Measurements from ENCODE around the gene GGCX.
"Not testable (repeated sequence)": the region's sequence is repeated elsewhere in the genome, so short reads cannot be mapped to it uniquely, and the experiment has no call there.

Gene GGCX

DNA sequence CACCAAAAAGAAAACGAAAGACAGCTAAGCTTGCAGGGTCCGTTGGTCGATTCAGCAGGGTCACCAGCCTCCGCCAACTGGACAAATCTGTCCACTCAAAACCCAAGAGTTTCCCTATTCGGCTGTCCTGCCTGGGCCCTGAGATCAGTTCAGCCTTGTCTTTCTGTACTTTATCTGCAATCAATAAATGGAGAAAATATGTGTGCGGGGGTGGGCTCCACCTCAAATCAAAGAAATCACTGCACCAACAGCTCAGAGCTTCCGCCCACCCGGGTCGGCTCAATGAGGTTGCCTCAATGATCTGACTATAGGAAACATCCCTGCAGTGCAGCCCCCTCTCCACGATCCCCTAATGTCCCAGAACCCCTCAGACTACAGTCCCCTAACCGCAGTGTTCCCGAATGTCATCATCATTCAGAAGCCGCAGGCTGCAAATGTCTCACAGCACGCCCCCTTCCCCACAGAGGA lies 447 bp downstream of the GGCX start:
- no peak for DNase-seq

DNA sequence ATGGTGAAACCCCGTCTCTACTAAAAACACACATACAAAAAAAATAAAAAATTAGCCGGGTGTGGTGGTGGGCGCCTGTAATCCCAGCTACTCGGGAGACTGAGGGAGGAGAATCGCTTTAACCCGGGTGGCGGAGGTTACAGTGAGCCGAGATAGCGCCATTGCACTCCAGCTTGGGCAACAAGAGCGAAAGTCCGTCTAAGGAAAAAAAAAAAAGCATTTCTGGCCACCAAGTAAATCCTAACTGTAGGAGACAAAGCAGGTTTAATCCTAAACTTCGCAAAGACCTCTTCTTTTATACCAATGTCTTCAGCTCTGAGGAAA lies 928 bp downstream of the GGCX start:
- not testable (repeated sequence) for DNase-seq

- DNase-seq: no peak
Observed at GRCh38 chr2:85558160-85558559, 3.1 kb downstream of the GGCX start.

DNA sequence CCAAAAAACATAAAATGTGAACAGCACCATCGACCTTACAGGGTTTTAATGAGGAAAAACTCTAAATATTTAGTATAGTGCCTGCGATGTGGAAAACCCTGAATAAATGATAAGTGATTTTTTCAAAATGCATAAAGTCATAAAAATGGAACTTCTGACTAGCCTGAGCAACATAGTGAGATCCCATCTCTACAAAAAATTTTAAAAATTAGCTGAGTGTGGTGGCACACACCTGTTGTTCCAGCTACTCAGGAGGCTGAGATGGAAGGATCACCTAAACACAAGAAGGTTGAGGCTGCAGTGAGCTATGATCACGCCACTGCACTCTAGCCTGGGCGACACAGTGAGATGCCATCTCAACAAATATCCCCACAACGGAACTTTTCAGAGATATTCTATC lies 4.2 kb downstream of the GGCX start:
- DNase-seq: no peak

DNA sequence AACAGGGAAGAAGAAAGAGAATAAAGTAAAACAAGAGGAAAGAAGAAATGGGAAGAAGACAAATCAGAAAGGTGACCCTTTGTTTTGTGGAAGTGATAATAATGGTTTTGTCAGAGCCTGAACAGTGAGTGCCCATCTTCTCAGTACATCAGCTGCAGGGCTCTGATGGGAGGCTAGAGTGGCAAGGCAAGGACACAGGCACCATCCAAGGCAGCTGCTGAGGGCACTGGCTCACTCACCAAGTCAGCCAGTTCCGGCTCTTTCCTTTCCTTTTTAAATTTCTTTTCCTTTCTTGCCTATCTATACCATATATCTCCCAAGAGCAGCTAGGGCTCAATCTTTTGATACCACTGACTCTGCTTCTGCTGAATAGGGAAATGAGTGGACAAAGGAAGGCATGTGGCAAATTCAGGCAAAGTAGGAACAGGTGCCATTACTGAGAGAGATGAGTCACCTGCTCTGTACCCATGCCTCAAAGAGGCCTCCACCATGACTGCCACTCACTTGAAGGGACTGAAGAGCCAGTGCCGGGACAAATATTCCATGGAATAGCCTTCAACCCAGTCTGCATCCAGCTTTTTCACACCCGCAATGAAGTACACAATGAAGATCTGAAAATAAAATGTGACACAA lies 6.2 kb downstream of the GGCX start:
- DNase-seq: no peak

DNA sequence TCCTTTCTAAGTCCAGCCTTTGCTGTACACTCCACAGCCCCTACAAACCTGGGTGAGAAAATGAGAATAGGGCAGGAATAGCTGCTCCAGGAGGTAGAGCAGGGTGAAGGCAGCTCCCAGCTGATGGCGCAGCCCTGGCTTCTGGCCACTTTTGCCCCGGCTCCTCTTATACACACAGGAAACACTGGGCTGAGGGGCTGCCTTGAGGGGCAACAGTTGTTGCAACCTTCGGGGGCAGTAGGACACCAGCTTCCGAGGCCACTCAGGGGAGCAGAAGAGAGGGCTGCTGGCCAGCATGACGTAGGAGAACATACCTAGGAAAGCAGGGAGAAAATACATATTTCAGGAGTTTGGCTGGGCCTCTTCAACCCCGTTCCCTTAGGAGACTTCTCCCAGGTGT lies 8.1 kb downstream of the GGCX start:
- DNase-seq: no peak

- peak; percentile 75 for DNase-seq
Observed at GRCh38 chr2:85551698-85552678, 9.3 kb downstream of the GGCX start.

DNA sequence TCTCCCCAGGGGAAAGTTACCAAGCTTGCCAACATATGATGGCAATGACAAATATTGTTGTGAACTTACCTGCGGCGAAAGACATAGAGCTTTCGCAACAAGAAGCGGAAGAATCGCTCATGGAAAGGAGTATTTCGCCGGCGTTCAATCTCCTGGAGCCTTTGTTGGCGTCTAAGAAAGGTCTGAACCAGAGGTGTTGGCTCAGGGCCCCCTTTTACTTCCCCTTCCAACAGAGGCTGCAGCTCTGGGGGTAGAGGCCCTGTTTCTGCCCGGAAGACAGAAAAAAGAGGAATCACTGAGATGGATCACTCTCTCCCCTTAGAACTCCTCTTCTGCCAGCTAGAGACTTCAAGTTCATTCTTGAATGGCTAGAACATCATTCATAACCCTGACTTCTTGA lies 10.8 kb downstream of the GGCX start:
- DNase-seq: no peak

GRCh38 chr2:85549826-85550225 lies 11.5 kb downstream of the GGCX start:
- no peak for DNase-seq

DNA sequence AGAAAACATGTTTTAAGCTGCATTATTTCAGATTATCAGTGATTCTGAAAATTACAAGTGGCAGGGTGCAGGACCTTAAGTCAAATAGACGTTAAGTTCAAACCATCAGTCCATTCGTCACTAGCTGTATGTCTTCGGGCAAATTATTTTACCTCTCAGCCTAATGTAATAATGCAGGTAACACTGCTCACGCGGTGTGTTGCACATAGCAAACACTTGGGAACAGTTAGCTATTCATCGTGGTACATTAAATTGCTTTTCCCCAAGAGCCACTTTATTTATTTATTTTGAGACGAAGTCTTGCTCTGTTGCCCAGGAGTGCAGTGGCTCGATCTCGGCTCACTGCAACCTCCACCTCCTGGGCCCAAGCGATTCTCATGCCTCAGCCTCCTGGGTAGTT lies 12.2 kb downstream of the GGCX start:
- DNase-seq: no peak

DNA sequence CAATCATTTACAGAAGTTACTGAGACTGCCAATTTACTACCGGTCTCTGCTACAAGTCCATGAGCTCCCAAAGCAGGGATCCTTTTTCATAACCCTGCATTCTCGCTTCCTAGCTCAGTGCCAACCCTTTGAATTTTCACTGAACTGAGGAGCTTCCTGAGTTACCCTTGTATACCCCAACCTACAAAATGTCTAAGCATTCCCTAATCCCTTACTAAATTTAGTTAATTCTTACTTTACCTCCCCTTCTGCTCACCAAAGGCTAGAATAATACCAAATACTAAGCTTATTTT lies 12.7 kb downstream of the GGCX start:
- DNase-seq: no peak

GRCh38 chr2:85547859-85548607 lies 13.3 kb downstream of the GGCX start:
- no peak for DNase-seq

- no peak for DNase-seq
Observed at GRCh38 chr2:85547089-85547858, 14.0 kb downstream of the GGCX start.

DNA sequence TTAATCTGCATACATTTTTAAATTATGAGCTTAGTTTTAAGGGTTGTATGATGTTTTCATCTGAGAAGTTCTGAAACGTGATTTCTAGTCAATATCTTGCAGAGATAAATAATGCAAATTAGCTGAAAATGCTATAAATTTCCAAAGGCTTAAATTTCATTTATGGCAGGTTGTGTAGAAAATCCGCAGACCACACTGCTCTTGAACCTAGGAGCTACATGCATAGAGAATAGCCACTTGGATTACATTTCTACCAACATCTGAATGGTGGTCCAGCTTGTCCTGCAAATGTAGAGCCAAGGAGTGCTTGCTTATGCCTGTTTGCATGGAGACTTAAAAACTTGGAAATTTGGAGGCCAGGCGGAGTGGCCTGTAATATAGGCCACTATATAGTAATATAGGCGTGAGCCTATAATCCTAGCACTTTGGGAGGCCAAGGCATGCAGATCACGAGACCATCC lies 15.5 kb downstream of the GGCX start:
- DNase-seq: no peak

- not testable (repeated sequence) for DNase-seq
Observed at GRCh38 chr2:85544915-85545779, 16.1 kb downstream of the GGCX start.

GRCh38 chr2:85544254-85544691 lies 17.0 kb downstream of the GGCX start:
- not testable (repeated sequence) for DNase-seq

GRCh38 chr2:85542777-85543176 lies 18.5 kb downstream of the GGCX start:
- DNase-seq: no peak

GRCh38 chr2:85541753-85542457 lies 19.4 kb downstream of the GGCX start:
- no peak for DNase-seq

DNA sequence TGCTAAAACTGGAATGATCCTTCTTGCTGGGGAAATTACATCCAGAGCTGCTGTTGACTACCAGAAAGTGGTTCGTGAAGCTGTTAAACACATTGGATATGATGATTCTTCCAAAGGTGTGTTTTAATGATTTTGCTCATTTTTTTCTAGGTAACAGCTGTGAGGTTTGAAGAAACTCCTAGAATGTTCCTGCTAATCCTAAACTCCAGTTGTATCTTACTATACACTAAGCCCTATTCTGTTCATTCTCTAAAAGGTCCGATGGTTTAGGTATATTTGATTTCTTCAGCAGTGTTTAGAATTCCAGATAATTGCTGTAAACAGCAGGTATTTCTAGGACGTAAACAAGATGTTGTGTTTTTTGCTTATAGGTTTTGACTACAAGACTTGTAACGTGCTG lies 20.0 kb downstream of the GGCX start:
- DNase-seq: no peak

GRCh38 chr2:85540133-85540648 lies 21.1 kb downstream of the GGCX start:
- DNase-seq: peak in 1 of 2 experiments; percentile 33
